OCI-LY7 (cell line): ENCODE measurements around the gene SEPTIN6. TPM values are rescaled to one million over a fixed set of nuclear protein-coding genes. Genes with fewer than 3 reads are reported as not detected.

ENCODE experiments used
- BruUV-seq: library from RNA; stranded (reverse); fragments of 400-500 nt; replicated peaks from 2 replicates; lab custom pipeline; 2021; lab: Mats Ljungman, UMichigan
- CTCF ChIA-PET: fragments of 300-600 bp; sonication (Branson Sonifier 250); formaldehyde crosslinking; loops from one replicate; lab custom pipeline; 2022; ENCODE audit warnings: antibody characterized with exemption; ENCODE audit not compliant: unreplicated experiment; lab: Charles Lee
- POLR2A ChIA-PET: fragments of 300-600 bp; sonication (Branson Sonifier 250); formaldehyde crosslinking; loops from one replicate; lab custom pipeline; 2022; ENCODE audit warnings: antibody characterized with exemption; lab: Charles Lee
- DNase-seq: peaks from one replicate; pipeline ENCODE4 v3.0.0-alpha.2; 2015; ENCODE audit warnings: low spot score
- H2AFZ ChIP-seq: fragments of 200-600 bp; sonication (generic), shearing (Covaris generic); 2 replicates; pipeline ENCODE4 v1.6.1; 2014; ENCODE audit warnings: mild to moderate bottlenecking, antibody characterized with exemption, low read length, moderate library complexity
- H3K27ac ChIP-seq: fragments of 200-600 bp; sonication (generic); 2 replicates; pipeline ENCODE4 v1.5.1; 2014; ENCODE audit warnings: mixed run types, low read depth, mild to moderate bottlenecking, moderate library complexity, low read length, inconsistent platforms; ENCODE audit not compliant: poor library complexity, severe bottlenecking
- H3K36me3 ChIP-seq: fragments of 200-600 bp; sonication (generic); 2 replicates; pipeline ENCODE4 v1.6.1; 2014; ENCODE audit warnings: mild to moderate bottlenecking, antibody characterized with exemption, low read length, moderate library complexity, mixed read lengths; ENCODE audit not compliant: insufficient read depth
- H3K4me1 ChIP-seq: fragments of 200-600 bp; sonication (generic); 2 replicates; pipeline ENCODE4 v1.5.1; 2014; ENCODE audit warnings: mild to moderate bottlenecking, low read length; ENCODE audit not compliant: insufficient read depth, poor library complexity, severe bottlenecking
- H3K4me2 ChIP-seq: fragments of 200-600 bp; sonication (generic); 2 replicates; pipeline ENCODE4 v1.6.1; 2014; ENCODE audit warnings: mild to moderate bottlenecking, low read length
- H3K4me3 ChIP-seq: fragments of 200-600 bp; sonication (generic); 2 replicates; pipeline ENCODE4 v1.5.1; 2014; ENCODE audit warnings: mild to moderate bottlenecking, low read depth, low read length; ENCODE audit not compliant: poor library complexity, severe bottlenecking
- H3K79me2 ChIP-seq: fragments of 200-600 bp; sonication (generic); 2 replicates; pipeline ENCODE4 v1.6.1; 2016; ENCODE audit warnings: low read depth, mild to moderate bottlenecking, low read length, moderate library complexity, mixed read lengths; ENCODE audit not compliant: insufficient read depth
- H3K9me2 ChIP-seq: fragments of 200-600 bp; sonication (generic); 2 replicates; pipeline ENCODE4 v1.6.1; 2016; ENCODE audit warnings: mild to moderate bottlenecking, low read length, mixed read lengths; ENCODE audit not compliant: insufficient read depth
- H3K9me3 ChIP-seq: fragments of 200-600 bp; sonication (generic); 2 replicates; pipeline ENCODE4 v1.6.1; 2014; ENCODE audit warnings: mild to moderate bottlenecking, mixed run types, low read length, mixed read lengths
- H4K20me1 ChIP-seq: fragments of 200-600 bp; sonication (generic); 2 replicates; pipeline ENCODE4 v1.6.1; 2014; ENCODE audit warnings: mild to moderate bottlenecking, antibody characterized with exemption, low read length, moderate library complexity, mixed read lengths; ENCODE audit not compliant: insufficient read depth
- EZH2phosphoT487 ChIP-seq: fragments of 200-600 bp; sonication (generic); IDR thresholded peaks from 2 replicates; pipeline ENCODE4 v1.6.1; 2018; ENCODE audit warnings: low read depth, borderline replicate concordance, mild to moderate bottlenecking, mixed run types, antibody characterized with exemption, low read length, moderate library complexity, mixed read lengths
- intact Hi-C: fragments of 100-400 bp; cut with micrococcal nuclease; formaldehyde crosslinking; loops from one replicate; pipeline ENCODE4 v1.10.0; 2022; ENCODE audit not compliant: unreplicated experiment
- total RNA-seq, 2 experiments: library from RNA; depleted of rRNA in 1 of 2; stranded (reverse); fragments of >200 nt in 1 of 2; shearing (Covaris generic) in 1 of 2; gene quantifications; 2 replicates each; pipeline ENCODE4 v1.2.3, GENCODE V29; 2014 to 2022
- TF ChIP-seq, protein P1 (sequence below): fragments of 200-600 bp; sonication (generic); conservative IDR thresholded peaks from 2 replicates; pipeline ENCODE4 v1.5.1; 2014; ENCODE audit warnings: mild to moderate bottlenecking, antibody characterized with exemption, low read length, moderate library complexity, mixed read lengths

SEPTIN6 gene
- total RNA-seq, 2 experiments from 2014 or later = 145 to 216 TPM

DNA sequence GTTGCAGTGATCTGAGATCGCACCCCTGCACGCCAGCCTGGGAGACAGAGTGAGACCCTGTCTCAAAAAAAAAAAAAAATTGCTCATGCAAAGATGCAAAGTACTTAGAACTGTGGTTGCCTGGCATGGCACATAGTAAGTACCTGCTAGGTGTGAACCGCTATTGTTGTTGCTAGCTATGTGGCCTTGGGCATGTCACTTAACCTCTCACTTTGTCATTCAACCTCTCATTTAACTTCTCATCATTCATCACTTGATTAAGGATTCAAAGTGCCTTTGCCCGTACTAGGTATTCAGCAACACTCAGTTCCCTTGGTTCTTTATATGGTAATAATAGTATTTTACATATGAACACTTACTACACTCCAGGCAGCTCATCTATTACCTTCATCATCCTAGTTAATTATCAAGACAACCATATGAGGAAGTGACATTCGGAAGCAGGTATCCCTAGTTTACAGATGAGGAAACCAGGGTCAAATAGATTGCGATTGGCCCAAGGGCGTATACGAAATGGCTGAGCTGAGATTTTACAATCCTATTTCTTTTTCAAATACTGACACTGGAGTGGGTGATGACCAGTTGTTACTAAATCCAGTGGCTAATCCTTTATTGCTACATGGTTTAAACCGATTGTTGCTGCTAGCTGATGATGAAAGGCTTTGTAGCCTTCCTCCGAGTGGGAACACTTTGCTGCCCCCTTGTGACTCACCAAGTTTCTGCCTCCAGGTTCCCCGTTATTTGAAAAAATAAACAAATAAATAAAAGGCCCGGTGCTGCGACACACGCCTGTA is 36.6 kb upstream of the SEPTIN6 start:
- no peaks in the 10 kb centered on the region for H3K9me3 ChIP-seq
- CTCF ChIA-PET = interaction anchor here (1.0 to 1.9 kb wide), 7 partner anchors 36 to 217 kb away, joined by 3 to 7 read pairs (median 4); partner anchors contain the start of gene SEPTIN6
- H3K36me3 ChIP-seq = no peaks in the 10 kb centered on the region
- H3K4me2 ChIP-seq = peak overlapping the region; percentile 51; the same call in 1 of the 2 replicates
- H3K79me2 ChIP-seq = no peaks in the 10 kb centered on the region
- no peak for TF ChIP-seq EZH2phosphoT487
- TF ChIP-seq, protein P1, sequence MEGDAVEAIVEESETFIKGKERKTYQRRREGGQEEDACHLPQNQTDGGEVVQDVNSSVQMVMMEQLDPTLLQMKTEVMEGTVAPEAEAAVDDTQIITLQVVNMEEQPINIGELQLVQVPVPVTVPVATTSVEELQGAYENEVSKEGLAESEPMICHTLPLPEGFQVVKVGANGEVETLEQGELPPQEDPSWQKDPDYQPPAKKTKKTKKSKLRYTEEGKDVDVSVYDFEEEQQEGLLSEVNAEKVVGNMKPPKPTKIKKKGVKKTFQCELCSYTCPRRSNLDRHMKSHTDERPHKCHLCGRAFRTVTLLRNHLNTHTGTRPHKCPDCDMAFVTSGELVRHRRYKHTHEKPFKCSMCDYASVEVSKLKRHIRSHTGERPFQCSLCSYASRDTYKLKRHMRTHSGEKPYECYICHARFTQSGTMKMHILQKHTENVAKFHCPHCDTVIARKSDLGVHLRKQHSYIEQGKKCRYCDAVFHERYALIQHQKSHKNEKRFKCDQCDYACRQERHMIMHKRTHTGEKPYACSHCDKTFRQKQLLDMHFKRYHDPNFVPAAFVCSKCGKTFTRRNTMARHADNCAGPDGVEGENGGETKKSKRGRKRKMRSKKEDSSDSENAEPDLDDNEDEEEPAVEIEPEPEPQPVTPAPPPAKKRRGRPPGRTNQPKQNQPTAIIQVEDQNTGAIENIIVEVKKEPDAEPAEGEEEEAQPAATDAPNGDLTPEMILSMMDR = peak; percentile 76
- no peaks in the 10 kb centered on the region for H4K20me1 ChIP-seq
- peak overlapping the region; percentile 73; the same call in 1 of the 2 replicates for H2AFZ ChIP-seq
- POLR2A ChIA-PET = interaction anchor here (0.6 to 1.2 kb wide), 6 partner anchors 25 to 224 kb away, joined by 3 read pairs; partner anchors contain the start of gene NKRF
- H3K27ac ChIP-seq = no peak overlapping the region
- peaks cover 14% of the 10 kb centered on the region for H3K4me1 ChIP-seq
- BruUV-seq = no TSS peak
- no peaks in the 10 kb centered on the region for H3K9me2 ChIP-seq
- DNase-seq = peak; percentile 71
- no peak overlapping the region for H3K4me3 ChIP-seq
- intact Hi-C loops = loop anchor here (2.0 kb wide), 1 partner anchor 119 kb away; no protein-coding TSS in a partner anchor

DNA sequence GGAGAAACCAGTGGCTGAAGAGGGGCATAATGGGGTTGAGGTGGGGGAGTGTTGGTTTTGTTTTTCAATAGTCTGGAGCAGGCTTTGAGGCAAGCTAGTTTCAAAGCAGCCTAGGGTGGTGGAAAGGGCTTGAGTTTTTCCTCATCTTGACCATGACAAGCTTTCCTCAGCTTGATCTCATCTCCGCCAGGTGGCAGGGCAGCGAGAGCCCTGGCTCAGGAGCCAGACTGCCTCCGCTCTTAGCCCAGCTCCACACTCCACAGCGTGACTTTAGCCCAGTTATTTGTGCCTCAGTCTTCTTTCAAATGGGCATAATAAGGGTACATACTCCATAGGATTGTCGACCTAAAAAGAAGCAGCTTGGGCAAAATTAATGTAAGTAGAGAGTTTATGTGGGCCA is 35.5 kb upstream of the SEPTIN6 start:
- H3K36me3 ChIP-seq = no peaks in the 10 kb centered on the region
- H2AFZ ChIP-seq = peak overlapping the region; percentile 73
- H4K20me1 ChIP-seq = no peaks in the 10 kb centered on the region
- CTCF ChIA-PET = interaction anchor here (0.8 to 1.9 kb wide), 11 partner anchors 11 to 259 kb away, joined by 3 to 7 read pairs (median 4); partner anchors contain the start of gene SEPTIN6
- no peaks in the 10 kb centered on the region for H3K9me2 ChIP-seq
- peaks cover 14% of the 10 kb centered on the region for H3K4me1 ChIP-seq
- no peak overlapping the region for H3K27ac ChIP-seq
- no TSS peak for BruUV-seq
- intact Hi-C loops = loop anchor here (1.0 kb wide), 1 partner anchor 212 kb away; no protein-coding TSS in a partner anchor
- TF ChIP-seq, protein P1 = peak; percentile 76
- no peak for TF ChIP-seq EZH2phosphoT487
- DNase-seq = peak; percentile 72
- POLR2A ChIA-PET = interaction anchor here (0.6 to 1.5 kb wide), 7 partner anchors 16 to 222 kb away, joined by 3 to 6 read pairs (median 4); partner anchors contain the start of genes NKRF and SEPTIN6
- no peaks in the 10 kb centered on the region for H3K79me2 ChIP-seq
- no peaks in the 10 kb centered on the region for H3K9me3 ChIP-seq
- no peak overlapping the region for H3K4me3 ChIP-seq
- H3K4me2 ChIP-seq = peak overlapping the region; percentile 51; the same call in 1 of the 2 replicates
